Measurements from ENCODE around the gene SHLD1.

SHLD1 gene

DNA sequence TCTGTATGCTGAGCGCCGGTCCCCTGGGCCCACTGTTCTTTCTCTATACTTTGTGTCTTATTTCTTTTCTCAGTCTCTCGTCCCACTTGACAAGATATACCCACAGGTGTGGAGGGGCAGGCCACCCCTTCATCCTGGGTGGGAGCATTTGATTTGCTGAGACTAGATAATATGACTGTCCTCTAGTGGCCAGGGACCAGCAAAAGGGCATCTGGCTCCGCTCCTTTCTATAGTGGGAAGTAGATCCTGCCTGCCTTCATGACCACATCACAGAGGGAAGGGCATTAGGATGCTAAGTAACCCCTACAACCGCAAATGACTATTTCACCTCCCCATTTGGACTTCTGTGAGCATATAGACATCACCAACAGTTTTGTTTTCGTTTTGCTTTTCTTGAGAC is 135.7 kb downstream of the SHLD1 start:
- TF ChIP-seq, protein P1, sequence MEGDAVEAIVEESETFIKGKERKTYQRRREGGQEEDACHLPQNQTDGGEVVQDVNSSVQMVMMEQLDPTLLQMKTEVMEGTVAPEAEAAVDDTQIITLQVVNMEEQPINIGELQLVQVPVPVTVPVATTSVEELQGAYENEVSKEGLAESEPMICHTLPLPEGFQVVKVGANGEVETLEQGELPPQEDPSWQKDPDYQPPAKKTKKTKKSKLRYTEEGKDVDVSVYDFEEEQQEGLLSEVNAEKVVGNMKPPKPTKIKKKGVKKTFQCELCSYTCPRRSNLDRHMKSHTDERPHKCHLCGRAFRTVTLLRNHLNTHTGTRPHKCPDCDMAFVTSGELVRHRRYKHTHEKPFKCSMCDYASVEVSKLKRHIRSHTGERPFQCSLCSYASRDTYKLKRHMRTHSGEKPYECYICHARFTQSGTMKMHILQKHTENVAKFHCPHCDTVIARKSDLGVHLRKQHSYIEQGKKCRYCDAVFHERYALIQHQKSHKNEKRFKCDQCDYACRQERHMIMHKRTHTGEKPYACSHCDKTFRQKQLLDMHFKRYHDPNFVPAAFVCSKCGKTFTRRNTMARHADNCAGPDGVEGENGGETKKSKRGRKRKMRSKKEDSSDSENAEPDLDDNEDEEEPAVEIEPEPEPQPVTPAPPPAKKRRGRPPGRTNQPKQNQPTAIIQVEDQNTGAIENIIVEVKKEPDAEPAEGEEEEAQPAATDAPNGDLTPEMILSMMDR (IDR thresholded peaks at IDR 0.05; ENCODE audit: extremely low read depth, missing control alignments) = no peak
- DNase-seq (ENCODE audit: low spot score) = no peak

- TF ChIP-seq, protein P1 (IDR thresholded peaks at IDR 0.05; ENCODE audit: extremely low read depth, missing control alignments) = no peak
- DNase-seq (ENCODE audit: low spot score) = no peak
Observed at GRCh38 chr20:5886788-5887187, 136.6 kb downstream of the SHLD1 start.

DNA sequence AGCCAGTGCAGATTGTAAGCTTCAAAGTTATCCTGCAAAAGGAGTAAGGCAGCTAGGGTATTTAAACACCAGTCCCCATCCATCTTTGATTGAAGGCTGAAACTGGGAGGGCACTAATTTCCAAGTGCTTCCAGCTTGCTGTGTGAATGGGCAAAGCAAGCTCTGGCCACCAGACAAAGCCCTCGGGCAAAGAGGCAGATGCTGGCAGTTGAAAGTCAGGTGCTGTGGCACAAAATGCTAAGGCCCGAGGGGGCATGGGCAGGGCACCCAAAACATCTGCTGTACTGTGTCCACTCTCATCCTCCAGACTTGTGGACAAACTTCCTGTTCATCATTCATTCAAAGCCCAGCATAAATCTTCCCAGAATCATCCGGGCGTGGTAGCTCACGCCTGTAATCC is 137.2 kb downstream of the SHLD1 start:
- DNase-seq (ENCODE audit: low spot score) = no peak
- TF ChIP-seq, protein P1 (IDR thresholded peaks at IDR 0.05; ENCODE audit: extremely low read depth, missing control alignments) = no peak

GRCh38 chr20:5888041-5888440 is 137.8 kb downstream of the SHLD1 start:
- no peak for DNase-seq (ENCODE audit: low spot score)
- TF ChIP-seq, protein P1 (IDR thresholded peaks at IDR 0.05; ENCODE audit: extremely low read depth, missing control alignments) = no peak

GRCh38 chr20:5890773-5891441 is 140.7 kb downstream of the SHLD1 start:
- DNase-seq (ENCODE audit: low spot score) = no peak
- TF ChIP-seq, protein P1 (IDR thresholded peaks at IDR 0.05; ENCODE audit: extremely low read depth, missing control alignments) = no peak

GRCh38 chr20:5893052-5893451 is 142.9 kb downstream of the SHLD1 start:
- TF ChIP-seq, protein P1 (IDR thresholded peaks at IDR 0.05; ENCODE audit: extremely low read depth, missing control alignments) = no peak

DNA sequence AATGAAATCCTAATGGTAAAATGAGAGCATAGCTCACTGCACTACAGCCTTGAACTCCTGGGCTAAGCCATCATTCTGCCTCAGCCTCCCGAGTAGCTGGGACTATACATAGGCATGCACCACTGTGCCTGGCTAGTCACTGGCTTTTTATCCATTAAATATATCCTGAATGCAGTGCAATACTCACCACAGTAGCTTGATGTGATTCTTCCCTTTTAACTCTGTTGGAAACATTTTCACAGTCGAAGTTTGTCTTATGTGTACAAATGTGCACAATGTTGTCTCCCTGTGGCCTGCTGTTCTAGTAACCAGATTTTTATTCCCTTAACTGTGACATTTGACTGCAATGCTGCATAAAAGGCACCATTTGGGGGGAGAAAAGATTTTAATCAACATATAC is 143.4 kb downstream of the SHLD1 start:
- DNase-seq (ENCODE audit: low spot score) = no peak
- TF ChIP-seq, protein P1 (IDR thresholded peaks at IDR 0.05; ENCODE audit: extremely low read depth, missing control alignments) = no peak

More at GRCh38 chr20:5893052-5893451, 142.9 kb downstream of the SHLD1 start:
- DNase-seq (ENCODE audit: low spot score) = no peak

All from GM20000 (cell line).